ENCODE results near the gene STX8. TPM values are rescaled to one million over a fixed set of nuclear protein-coding genes. Genes with fewer than 3 reads are reported as not detected.

The STX8 gene
- total RNA-seq, 1 experiment from 2014 or later = 50.3 TPM

GRCh38 chr17:9226794-9227135 lies 348.9 kb downstream of the STX8 start:
- intact Hi-C loops (cut with micrococcal nuclease; ENCODE audit: unreplicated experiment) = no loop called here
- no peak overlapping the region for H3K27ac ChIP-seq (ENCODE audit: low read length)
- BruUV-seq (replicated peaks) = no TSS peak
- ChIA-PET POLR2A (no interaction called here), CTCF (no interaction called here)
- in situ Hi-C loops (cut with HindIII; ENCODE audit: low pct_unique_long_range_greater_than_20kb, low sequenced_read_pairs) = no loop called here
- TF ChIP-seq CTCF (IDR thresholded peaks at IDR 0.05) = no peak
- TF ChIP-seq TCF7L2 (IDR thresholded peaks at IDR 0.05; ENCODE audit: low read depth, low read length) = no peak
- TF ChIP-seq REST (IDR thresholded peaks at IDR 0.05; ENCODE audit: insufficient read depth in 1 of 2, low read depth in 2 of 2, low read length in 1 of 2) = no peak
- TF ChIP-seq POLR2AphosphoS5 (IDR thresholded peaks at IDR 0.05; ENCODE audit: low read depth, low read length) = no peak
- no peak for TF ChIP-seq SIN3A (IDR thresholded peaks at IDR 0.05; ENCODE audit: borderline replicate concordance, insufficient read depth, low read depth, low read length)
- H3K4me1 ChIP-seq (ENCODE audit: control insufficient read depth, insufficient read depth, low read length) = no peaks in the 10 kb centered on the region
- no peaks in the 10 kb centered on the region for H3K27me3 ChIP-seq (ENCODE audit: control insufficient read depth, insufficient read depth, low read length)
- H3K4me3 ChIP-seq (ENCODE audit: low read depth in 2 of 2, low read length in 2 of 2) = no peak overlapping the region
- DNase-seq (ENCODE audit: low read depth, low spot score) (no peak), ATAC-seq (no peak)
- H3K9me3 ChIP-seq (ENCODE audit: control insufficient read depth, insufficient read depth, low read depth, low read length) = no peaks in the 10 kb centered on the region
- no peaks in the 10 kb centered on the region for H3K36me3 ChIP-seq (ENCODE audit: control insufficient read depth, insufficient read depth, low read length)

GRCh38 chr17:9226130-9226793 lies 349.4 kb downstream of the STX8 start:
- H3K4me1 ChIP-seq (ENCODE audit: control insufficient read depth, insufficient read depth, low read length) = no peaks in the 10 kb centered on the region
- ATAC-seq (no peak), DNase-seq (ENCODE audit: low read depth, low spot score) (no peak)
- no peaks in the 10 kb centered on the region for H3K36me3 ChIP-seq (ENCODE audit: control insufficient read depth, insufficient read depth, low read length)
- intact Hi-C loops (cut with micrococcal nuclease; ENCODE audit: unreplicated experiment) (no loop called here), in situ Hi-C loops (cut with HindIII; ENCODE audit: low pct_unique_long_range_greater_than_20kb, low sequenced_read_pairs) (no loop called here)
- no peak overlapping the region for H3K27ac ChIP-seq (ENCODE audit: low read length)
- TF ChIP-seq POLR2AphosphoS5 (IDR thresholded peaks at IDR 0.05; ENCODE audit: low read depth, low read length) (no peak), REST (IDR thresholded peaks at IDR 0.05; ENCODE audit: insufficient read depth in 1 of 2, low read depth in 2 of 2, low read length in 1 of 2) (no peak), CTCF (IDR thresholded peaks at IDR 0.05) (no peak), TCF7L2 (IDR thresholded peaks at IDR 0.05; ENCODE audit: low read depth, low read length) (no peak), SIN3A (IDR thresholded peaks at IDR 0.05; ENCODE audit: borderline replicate concordance, insufficient read depth, low read depth, low read length) (no peak)
- H3K27me3 ChIP-seq (ENCODE audit: control insufficient read depth, insufficient read depth, low read length) = no peaks in the 10 kb centered on the region
- no TSS peak for BruUV-seq (replicated peaks)
- H3K9me3 ChIP-seq (ENCODE audit: control insufficient read depth, insufficient read depth, low read depth, low read length) = no peaks in the 10 kb centered on the region
- no peak overlapping the region for H3K4me3 ChIP-seq (ENCODE audit: low read depth in 2 of 2, low read length in 2 of 2)
- CTCF ChIA-PET = no interaction called here
- POLR2A ChIA-PET = no interaction called here
